HEK293T (cell line): Measurements from ENCODE around the gene FAM53B.

Source experiments
- CTCF ChIA-PET: fragments of 350-600 bp; formaldehyde crosslinking; extraction: SDS; loops from one replicate; lab custom pipeline; 2021; ENCODE audit warnings: antibody characterized with exemption, inconsistent platforms; lab: Yijun Ruan, JAX
- POLR2A ChIA-PET: fragments of 350-600 bp; formaldehyde crosslinking; extraction: SDS; loops from one replicate; lab custom pipeline; 2020; ENCODE audit warnings: antibody characterized with exemption, inconsistent platforms; lab: Yijun Ruan, JAX
- DNase-seq: peaks from one replicate; pipeline ENCODE4 v3.0.0; 2012; ENCODE audit warnings: mixed read lengths; ENCODE audit errors: extremely low spot score
- ARNT ChIP-seq: fragments of 450-650 bp; IDR thresholded peaks from 2 replicates; pipeline ENCODE4 v1.6.1; 2017; ENCODE audit warnings: mild to moderate bottlenecking
- BHLHE40 ChIP-seq: fragments of 450-650 bp; IDR thresholded peaks from 2 replicates; pipeline ENCODE4 v1.6.1; 2016; ENCODE audit warnings: mild to moderate bottlenecking, moderate library complexity, borderline replicate concordance
- CTBP1 ChIP-seq: fragments of 450-650 bp; IDR thresholded peaks from 2 replicates; pipeline ENCODE4 v1.6.1; 2016; ENCODE audit warnings: borderline replicate concordance
- ELF4 ChIP-seq: fragments of 450-650 bp; IDR thresholded peaks from 2 replicates; pipeline ENCODE4 v1.6.1; 2017; ENCODE audit warnings: antibody characterized with exemption
- FOXA1 ChIP-seq: fragments of 450-650 bp; IDR thresholded peaks from 2 replicates; pipeline ENCODE4 v1.6.1; 2016; ENCODE audit warnings: mild to moderate bottlenecking
- FOXK2 ChIP-seq: fragments of 450-650 bp; IDR thresholded peaks from 2 replicates; pipeline ENCODE4 v1.6.1; 2016; ENCODE audit warnings: mild to moderate bottlenecking
- FOXM1 ChIP-seq: fragments of 450-650 bp; IDR thresholded peaks from 2 replicates; pipeline ENCODE4 v1.6.1; 2017; ENCODE audit warnings: mild to moderate bottlenecking, borderline replicate concordance
- HDGF ChIP-seq: fragments of 450-650 bp; IDR thresholded peaks from 2 replicates; pipeline ENCODE4 v1.6.1; 2017; ENCODE audit warnings: antibody characterized with exemption, borderline replicate concordance
- L3MBTL2 ChIP-seq: fragments of 450-650 bp; conservative IDR thresholded peaks from 2 replicates; pipeline ENCODE4 v1.6.1; 2016; ENCODE audit warnings: mild to moderate bottlenecking
- LEF1 ChIP-seq: fragments of 450-650 bp; IDR thresholded peaks from 2 replicates; pipeline ENCODE4 v1.6.1; 2017; ENCODE audit warnings: mild to moderate bottlenecking, borderline replicate concordance
- NFRKB ChIP-seq: fragments of 450-650 bp; IDR thresholded peaks from 2 replicates; pipeline ENCODE4 v1.6.1; 2016; ENCODE audit warnings: mild to moderate bottlenecking, moderate library complexity
- PKNOX1 ChIP-seq: fragments of 450-650 bp; IDR thresholded peaks from 2 replicates; pipeline ENCODE4 v1.6.1; 2016
- SP1 ChIP-seq: fragments of 450-650 bp; IDR thresholded peaks from 2 replicates; pipeline ENCODE4 v1.6.1; 2017
- SUZ12 ChIP-seq: fragments of 450-650 bp; IDR thresholded peaks from 2 replicates; pipeline ENCODE4 v1.6.1; 2016; ENCODE audit warnings: mild to moderate bottlenecking
- TARDBP ChIP-seq: fragments of 450-650 bp; IDR thresholded peaks from 2 replicates; pipeline ENCODE4 v1.6.1; 2016
- ZNF384 ChIP-seq: fragments of 450-650 bp; IDR thresholded peaks from 2 replicates; pipeline ENCODE4 v1.6.1; 2016

FAM53B gene

GRCh38 chr10:124712704-124713407, 31.3 kb downstream of the FAM53B start:
- DNase-seq, result no peak
- POLR2A ChIA-PET, result no interaction called here
- TF ChIP-seq ARNT (no peak), NFRKB (no peak), ZNF384 (no peak), TARDBP (no peak), SUZ12 (no peak), ELF4 (no peak), SP1 (no peak), HDGF (no peak), PKNOX1 (no peak), L3MBTL2 (no peak), CTBP1 (no peak), FOXK2 (no peak), FOXA1 (no peak), FOXM1 (no peak), BHLHE40 (no peak), LEF1 (no peak)
- CTCF ChIA-PET, result interaction anchor here (0.6 kb wide), 1 partner anchor 294 kb away, joined by 3 read pairs; no protein-coding TSS in a partner anchor

- DNase-seq, result no peak
- ChIA-PET POLR2A (no interaction called here), CTCF (no interaction called here)
- TF ChIP-seq LEF1 (no peak), ZNF384 (no peak)
Measured at GRCh38 chr10:124711145-124711544, 33.0 kb downstream of the FAM53B start.

GRCh38 chr10:124710266-124710881, 33.8 kb downstream of the FAM53B start:
- POLR2A ChIA-PET, result no interaction called here
- TF ChIP-seq SUZ12, result no peak
- no peak for TF ChIP-seq CTBP1
- TF ChIP-seq NFRKB, result no peak
- no peak for TF ChIP-seq ELF4
- no peak for TF ChIP-seq HDGF
- no peak for DNase-seq
- CTCF ChIA-PET, result no interaction called here

GRCh38 chr10:124709861-124710260, 34.3 kb downstream of the FAM53B start:
- no peak for TF ChIP-seq FOXK2
- no peak for TF ChIP-seq L3MBTL2
- TF ChIP-seq ELF4, result no peak
- TF ChIP-seq ARNT, result no peak
- no peak for TF ChIP-seq LEF1
- no peak for TF ChIP-seq HDGF
- TF ChIP-seq TARDBP, result no peak
- TF ChIP-seq PKNOX1, result no peak
- no peak for TF ChIP-seq SP1
- ChIA-PET POLR2A (no interaction called here), CTCF (interaction anchor here (1.8 kb wide), 1 partner anchor 31 kb away, joined by 4 read pairs; no protein-coding TSS in a partner anchor)
- no peak for DNase-seq

- TF ChIP-seq CTBP1, result no peak
- no peak for TF ChIP-seq SP1
- DNase-seq, result no peak
- CTCF ChIA-PET, result interaction anchor here (0.8 to 1.8 kb wide), 3 partner anchors 10 to 176 kb away, joined by 3 to 5 read pairs (median 4); no protein-coding TSS in a partner anchor
- POLR2A ChIA-PET, result no interaction called here
Measured at GRCh38 chr10:124708922-124709520, 35.2 kb downstream of the FAM53B start.

- POLR2A ChIA-PET, result no interaction called here
- CTCF ChIA-PET, result interaction anchor here (0.8 to 1.8 kb wide), 3 partner anchors 11 to 176 kb away, joined by 3 to 5 read pairs (median 4); no protein-coding TSS in a partner anchor
- no peak for DNase-seq
- no peak for TF ChIP-seq BHLHE40
Measured at GRCh38 chr10:124708246-124708779, 35.9 kb downstream of the FAM53B start.

- ChIA-PET CTCF (interaction anchor here (1.4 kb wide), 1 partner anchor 11 kb away, joined by 5 read pairs; no protein-coding TSS in a partner anchor), POLR2A (no interaction called here)
- DNase-seq, result no peak
- no peak for TF ChIP-seq LEF1
- no peak for TF ChIP-seq NFRKB
- TF ChIP-seq FOXM1, result no peak
- no peak for TF ChIP-seq FOXK2
- TF ChIP-seq FOXA1, result no peak
- TF ChIP-seq PKNOX1, result no peak
- TF ChIP-seq ARNT, result no peak
- TF ChIP-seq SUZ12, result no peak
- no peak for TF ChIP-seq ZNF384
- no peak for TF ChIP-seq L3MBTL2
- no peak for TF ChIP-seq HDGF
- no peak for TF ChIP-seq TARDBP
- no peak for TF ChIP-seq ELF4
- TF ChIP-seq SP1, result no peak
Measured at GRCh38 chr10:124707551-124707950, 36.6 kb downstream of the FAM53B start.
